Measurements from ENCODE around the gene NHSL2. TPM values are rescaled to one million over a fixed set of nuclear protein-coding genes. Genes with fewer than 3 reads are reported as not detected.
"Not testable (repeated sequence)": the region's sequence is repeated elsewhere in the genome, so short reads cannot be mapped to it uniquely, and the experiment has no call there.

NHSL2 gene
- total RNA-seq, 2 experiments from 2014 or later: 0.97 TPM

GRCh38 chrX:72165551-72165950, 254.9 kb downstream of the NHSL2 start:
- intact Hi-C loops (cut with micrococcal nuclease): no loop called here
- DNase-seq: no peak
- Mint-ChIP-seq H3K4me3 (no peak overlapping the region), H3K9me3 (no peaks in the 10 kb centered on the region), H3K27ac (no peak overlapping the region), H3K4me1 (ENCODE audit: low read depth) (peaks cover 4% of the 10 kb centered on the region), H3K27me3 (no peaks in the 10 kb centered on the region), H3K36me3 (no peaks in the 10 kb centered on the region)
- POLR2A ChIA-PET: no interaction called here
- CTCF ChIA-PET: no interaction called here

GRCh38 chrX:72169008-72169728, 258.5 kb downstream of the NHSL2 start:
- intact Hi-C loops (cut with micrococcal nuclease): loop anchor here (1.0 kb wide), 1 partner anchor 12 kb away; the partner anchor contains the start of gene PIN4
- no peaks in the 10 kb centered on the region for H3K9me3 Mint-ChIP-seq
- H3K27me3 Mint-ChIP-seq: no peaks in the 10 kb centered on the region
- CTCF ChIA-PET: no interaction called here
- H3K36me3 Mint-ChIP-seq: no peaks in the 10 kb centered on the region
- peak overlapping the region; percentile 74 for H3K4me3 Mint-ChIP-seq
- peak; percentile 43 for DNase-seq
- peak overlapping the region; percentile 85 for H3K27ac Mint-ChIP-seq
- POLR2A ChIA-PET: no interaction called here
- peaks cover 4% of the 10 kb centered on the region for H3K4me1 Mint-ChIP-seq (ENCODE audit: low read depth)

DNA sequence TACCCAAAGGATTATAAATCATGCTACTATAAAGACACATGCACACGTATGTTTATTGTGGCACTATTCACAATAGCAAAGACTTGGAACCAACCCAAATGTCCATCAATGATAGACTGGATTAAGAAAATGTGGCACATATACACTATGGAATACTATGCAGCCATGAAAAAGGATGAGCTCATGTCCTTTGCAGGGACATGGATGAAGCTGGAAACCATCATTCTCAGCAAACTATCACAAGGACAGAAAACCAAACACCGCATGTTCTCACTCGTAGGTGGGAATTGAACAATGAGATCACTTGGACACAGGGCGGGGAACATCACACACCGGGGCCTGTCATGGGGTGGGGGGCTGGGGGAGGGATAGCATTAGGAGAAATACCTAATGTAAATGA, 265.6 kb downstream of the NHSL2 start:
- H3K36me3 Mint-ChIP-seq; intact Hi-C loops (cut with micrococcal nuclease); H3K4me1 Mint-ChIP-seq (ENCODE audit: low read depth); DNase-seq; H3K4me3 Mint-ChIP-seq; H3K27me3 Mint-ChIP-seq; CTCF ChIA-PET; H3K27ac Mint-ChIP-seq; H3K9me3 Mint-ChIP-seq; POLR2A ChIA-PET: not testable (repeated sequence)

GRCh38 chrX:72176981-72177380, 266.3 kb downstream of the NHSL2 start:
- DNase-seq: no peak
- POLR2A ChIA-PET: no interaction called here
- CTCF ChIA-PET: no interaction called here
- intact Hi-C loops (cut with micrococcal nuclease): no loop called here
- no peak overlapping the region for H3K27ac Mint-ChIP-seq
- H3K4me3 Mint-ChIP-seq: no peak overlapping the region
- no peaks in the 10 kb centered on the region for H3K36me3 Mint-ChIP-seq
- no peaks in the 10 kb centered on the region for H3K27me3 Mint-ChIP-seq
- H3K9me3 Mint-ChIP-seq: no peaks in the 10 kb centered on the region
- H3K4me1 Mint-ChIP-seq (ENCODE audit: low read depth): peaks cover 3% of the 10 kb centered on the region

- ChIA-PET POLR2A (interaction anchor here (0.8 to 2.4 kb wide), 3 partner anchors 54 to 162 kb away, joined by 3 to 14 read pairs (median 3); partner anchors contain the start of gene RPS4X), CTCF (interaction anchor here (0.9 to 1.3 kb wide), 2 partner anchors 97 to 163 kb away, joined by 3 to 6 read pairs; partner anchors contain the start of gene RPS4X)
- H3K27ac Mint-ChIP-seq: peak overlapping the region; percentile 60
- H3K9me3 Mint-ChIP-seq: no peaks in the 10 kb centered on the region
- no peaks in the 10 kb centered on the region for H3K36me3 Mint-ChIP-seq
- H3K4me1 Mint-ChIP-seq (ENCODE audit: low read depth): peaks cover 8% of the 10 kb centered on the region
- H3K27me3 Mint-ChIP-seq: no peaks in the 10 kb centered on the region
- no peak for DNase-seq
- H3K4me3 Mint-ChIP-seq: no peak overlapping the region
- intact Hi-C loops (cut with micrococcal nuclease): loop anchor here (2.0 to 5.0 kb wide), 2 partner anchors 53 to 58 kb away; partner anchors contain the start of gene ERCC6L
These were observed 269.9 kb downstream of the NHSL2 start for GRCh38 chrX:72180539-72180938.

- intact Hi-C loops (cut with micrococcal nuclease): loop anchor here (1.0 to 5.0 kb wide), 4 partner anchors 12 to 96 kb away; partner anchors contain the start of genes ERCC6L and RPS4X
- H3K36me3 Mint-ChIP-seq: no peaks in the 10 kb centered on the region
- ChIA-PET CTCF (interaction anchor here (0.9 to 1.3 kb wide), 3 partner anchors 27 to 163 kb away, joined by 3 to 6 read pairs (median 3); partner anchors contain the start of gene RPS4X), POLR2A (interaction anchor here (0.6 to 2.4 kb wide), 7 partner anchors 49 to 898 kb away, joined by 3 to 14 read pairs (median 3); partner anchors contain the start of genes NONO, RPS4X and RTL5)
- peak; percentile 90 for DNase-seq
- peak within 1 kb of the TSS; percentile 60 for H3K27ac Mint-ChIP-seq
- H3K9me3 Mint-ChIP-seq: no peaks in the 10 kb centered on the region
- peaks cover 11% of the 10 kb centered on the region for H3K4me1 Mint-ChIP-seq (ENCODE audit: low read depth)
- H3K4me3 Mint-ChIP-seq: no peak within 1 kb of the TSS
- no peaks in the 10 kb centered on the region for H3K27me3 Mint-ChIP-seq
These were observed 270.8 kb downstream of the NHSL2 start, which contains the start of gene PIN4 for GRCh38 chrX:72181178-72182125. PIN4 (plus strand) TSS chrX:72181757; CDS start chrX:72181786, 29 bp downstream.

DNA sequence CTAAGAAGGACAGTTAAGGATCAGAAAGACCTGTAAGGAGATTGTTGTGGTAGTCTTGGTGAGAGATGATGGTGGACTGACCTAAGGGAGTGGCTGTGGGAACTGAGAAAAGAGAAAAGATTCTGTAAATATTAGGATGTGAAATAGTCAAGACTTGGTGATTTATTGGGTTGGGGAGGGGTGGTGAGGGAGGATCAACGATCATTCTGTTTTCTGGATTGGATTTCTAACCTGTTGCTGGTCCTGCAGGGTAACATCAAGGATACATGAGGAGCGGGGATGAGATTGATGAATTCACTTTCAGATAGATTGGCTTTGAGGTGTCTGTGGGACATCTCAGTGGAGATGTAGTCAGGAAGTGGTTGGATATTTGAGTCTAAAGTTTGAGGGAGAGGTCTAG, 272.3 kb downstream of the NHSL2 start:
- CTCF ChIA-PET: no interaction called here
- no peaks in the 10 kb centered on the region for H3K9me3 Mint-ChIP-seq

DNA sequence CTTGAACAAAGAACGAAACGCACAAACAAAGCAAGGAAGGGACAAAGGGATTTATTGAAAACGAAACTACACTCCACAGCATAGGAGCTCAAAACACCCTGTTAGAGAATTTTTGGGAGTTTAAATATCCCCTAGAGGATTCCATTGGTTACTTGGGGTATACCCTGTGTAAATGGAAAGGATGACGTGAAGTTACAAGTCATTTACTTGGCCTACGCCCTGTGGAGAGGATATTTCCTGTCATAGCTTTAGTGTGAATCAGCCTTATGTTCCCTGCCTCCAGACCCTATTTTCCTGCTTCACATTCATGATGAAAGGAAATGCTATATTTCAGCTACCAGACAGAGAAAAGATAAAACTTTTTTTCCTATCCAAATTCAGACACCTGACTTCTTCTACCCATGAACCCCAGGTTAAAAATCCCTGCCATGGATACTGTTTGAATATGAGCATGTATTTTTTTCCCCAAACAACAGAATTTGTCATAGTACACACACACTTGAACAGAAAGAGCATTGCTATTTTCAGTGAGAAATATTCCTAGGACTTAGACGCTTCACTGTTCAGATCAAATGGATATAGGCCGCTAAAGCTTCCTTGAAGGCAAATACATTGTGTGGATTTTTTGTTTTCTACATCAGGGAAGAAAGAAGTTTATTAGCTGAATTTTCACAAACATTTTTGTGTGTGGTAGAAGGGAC, 291.3 kb downstream of the NHSL2 start:
- no peaks in the 10 kb centered on the region for H3K9me3 Mint-ChIP-seq
- peaks cover 13% of the 10 kb centered on the region for H3K36me3 Mint-ChIP-seq
- ChIA-PET CTCF (interaction anchor here (0.8 kb wide), 1 partner anchor 44 kb away, joined by 4 read pairs; no protein-coding TSS in a partner anchor), POLR2A (no interaction called here)
- H3K4me1 Mint-ChIP-seq (ENCODE audit: low read depth): no peaks in the 10 kb centered on the region
- intact Hi-C loops (cut with micrococcal nuclease): no loop called here
- no peak overlapping the region for H3K27ac Mint-ChIP-seq
- no peak for DNase-seq
- H3K4me3 Mint-ChIP-seq: no peak overlapping the region
- no peaks in the 10 kb centered on the region for H3K27me3 Mint-ChIP-seq

More for the DNA sequence above, 272.3 kb downstream of the NHSL2 start:
- H3K27me3 Mint-ChIP-seq: no peaks in the 10 kb centered on the region
- no peak for DNase-seq
- peaks cover 11% of the 10 kb centered on the region for H3K4me1 Mint-ChIP-seq (ENCODE audit: low read depth)
- no peak overlapping the region for H3K4me3 Mint-ChIP-seq
- intact Hi-C loops (cut with micrococcal nuclease): loop anchor here (5.0 kb wide), 1 partner anchor 56 kb away; no protein-coding TSS in a partner anchor
- H3K27ac Mint-ChIP-seq: no peak overlapping the region
- POLR2A ChIA-PET: interaction anchor here (2.4 kb wide), 1 partner anchor 94 kb away, joined by 14 read pairs; the partner anchor contains the start of gene RPS4X
- H3K36me3 Mint-ChIP-seq: no peaks in the 10 kb centered on the region

Other genes starting within 250 kb of the NHSL2 start
- gene CXorf49, start 192.6 kb upstream of the NHSL2 start, total RNA-seq: not detected
- not detected for gene CXorf49B, start 147.5 kb upstream of the NHSL2 start, total RNA-seq
- gene RTL5, start 221.1 kb downstream of the NHSL2 start, total RNA-seq: under 1 TPM; 0.76 to 0.92 TPM